COLO668 (cell line): ENCODE data around the gene KIF2C.
A peak's percentile ranks its signal among the peaks of the same experiment; 100 is the strongest.
"Not testable (repeated sequence)": the region's sequence is repeated elsewhere in the genome, so short reads cannot be mapped to it uniquely, and the experiment has no call there.

Source experiments
- DNase-seq: peaks from one replicate; lab custom pipeline; 2025; ENCODE audit not compliant: unreplicated experiment; lab: John Stamatoyannopoulos, UW

Gene KIF2C

GRCh38 chr1:44810101-44810761 is 70.6 kb downstream of the KIF2C start:
- no peak for DNase-seq

GRCh38 chr1:44810762-44811105 is 71.1 kb downstream of the KIF2C start:
- not testable (repeated sequence) for DNase-seq

GRCh38 chr1:44811234-44811633 is 71.6 kb downstream of the KIF2C start:
- no peak for DNase-seq

- peak; percentile 80 for DNase-seq
These were observed 73.3 kb downstream of the KIF2C start for GRCh38 chr1:44812822-44813543.

- not testable (repeated sequence) for DNase-seq
These were observed 76.3 kb downstream of the KIF2C start for GRCh38 chr1:44815926-44816325.

- no peak for DNase-seq
These were observed 77.7 kb downstream of the KIF2C start for GRCh38 chr1:44817307-44817706.
